ENCODE data around the gene WWOX.

DNA sequence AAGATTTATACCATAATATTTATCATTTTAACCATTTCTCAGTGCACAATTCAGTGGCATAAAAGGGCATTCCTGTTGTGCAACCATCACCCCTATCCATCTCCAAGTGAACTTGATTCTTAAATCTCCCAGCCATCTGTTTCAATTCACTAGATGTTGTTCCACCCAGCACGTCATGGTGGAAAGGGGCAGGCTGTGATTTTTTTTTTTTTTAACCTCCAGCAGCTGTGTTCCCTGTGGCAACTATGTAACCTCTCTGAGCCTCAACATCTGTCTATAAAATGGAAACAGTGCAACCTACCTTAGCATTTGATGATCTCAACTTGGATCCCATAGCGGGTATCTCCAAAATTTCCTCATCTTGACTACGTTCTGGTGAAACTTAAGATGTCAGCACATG is 604.5 kb downstream of the WWOX start:
- TF ChIP-seq, protein P1, sequence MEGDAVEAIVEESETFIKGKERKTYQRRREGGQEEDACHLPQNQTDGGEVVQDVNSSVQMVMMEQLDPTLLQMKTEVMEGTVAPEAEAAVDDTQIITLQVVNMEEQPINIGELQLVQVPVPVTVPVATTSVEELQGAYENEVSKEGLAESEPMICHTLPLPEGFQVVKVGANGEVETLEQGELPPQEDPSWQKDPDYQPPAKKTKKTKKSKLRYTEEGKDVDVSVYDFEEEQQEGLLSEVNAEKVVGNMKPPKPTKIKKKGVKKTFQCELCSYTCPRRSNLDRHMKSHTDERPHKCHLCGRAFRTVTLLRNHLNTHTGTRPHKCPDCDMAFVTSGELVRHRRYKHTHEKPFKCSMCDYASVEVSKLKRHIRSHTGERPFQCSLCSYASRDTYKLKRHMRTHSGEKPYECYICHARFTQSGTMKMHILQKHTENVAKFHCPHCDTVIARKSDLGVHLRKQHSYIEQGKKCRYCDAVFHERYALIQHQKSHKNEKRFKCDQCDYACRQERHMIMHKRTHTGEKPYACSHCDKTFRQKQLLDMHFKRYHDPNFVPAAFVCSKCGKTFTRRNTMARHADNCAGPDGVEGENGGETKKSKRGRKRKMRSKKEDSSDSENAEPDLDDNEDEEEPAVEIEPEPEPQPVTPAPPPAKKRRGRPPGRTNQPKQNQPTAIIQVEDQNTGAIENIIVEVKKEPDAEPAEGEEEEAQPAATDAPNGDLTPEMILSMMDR (IDR thresholded peaks at IDR 0.05), result no peak
- TF ChIP-seq POLR2AphosphoS5 (IDR thresholded peaks at IDR 0.05), result no peak
- TF ChIP-seq POLR2A (IDR thresholded peaks at IDR 0.05), result no peak
